HCT116 (cell line): ENCODE results near the gene COPG2. TPM values are rescaled to one million over a fixed set of nuclear protein-coding genes. Genes with fewer than 3 reads are reported as not detected.

Experiments used
- ATAC-seq: fragments of 200-7000 bp; cut with Tn5 transposase; 2 replicates; pipeline ENCODE4 v1.9.1; 2020; ENCODE audit warnings: mild to moderate bottlenecking, moderate library complexity
- BruUV-seq: library from RNA; stranded (reverse); fragments of 400-500 nt; replicated peaks from 2 replicates; lab custom pipeline; 2021; lab: Mats Ljungman, UMichigan
- CTCF ChIA-PET: fragments of 300-600 bp; sonication (Branson Sonifier 250); formaldehyde crosslinking; loops from one replicate; lab custom pipeline; 2021; ENCODE audit warnings: antibody characterized with exemption; lab: Charles Lee
- POLR2A ChIA-PET: fragments of 300-600, 350-600 bp; sonication (Branson Sonifier 250); formaldehyde crosslinking; loops from one replicate; lab custom pipeline; 2021; ENCODE audit warnings: antibody characterized with exemption; lab: Charles Lee
- RAD21 ChIA-PET, 2 experiments: fragments of 300-600 bp; sonication (Branson Sonifier 250); formaldehyde crosslinking; loops; one replicate each; lab custom pipeline; 2023; ENCODE audit warnings: low total read pairs in 2 of 2; ENCODE audit not compliant: uncharacterized antibody in 2 of 2, unreplicated experiment in 2 of 2, low non-redundant PET in 1 of 2; lab: Charles Lee
- DNase-seq: peaks from one replicate; pipeline ENCODE4 v3.0.0-alpha.2; 2010; ENCODE audit warnings: low read depth, low spot score
- H2AFZ ChIP-seq: fragments of 200-600 bp; shearing (Covaris generic), sonication (generic); 2 replicates; pipeline ENCODE4 v1.6.1; 2017; ENCODE audit warnings: low read depth, mixed run types, mixed read lengths, antibody characterized with exemption, low read length; ENCODE audit not compliant: poor library complexity, severe bottlenecking
- H3K27ac ChIP-seq: 2 replicates; pipeline ENCODE4 v1.5.1; 2012; ENCODE audit warnings: low read depth, low read length
- H3K27me3 ChIP-seq: fragments of 200-600 bp; sonication (generic); 2 replicates; pipeline ENCODE4 v1.6.1; 2016; ENCODE audit warnings: mixed run types, low read length, mixed read lengths; ENCODE audit not compliant: insufficient read depth
- H3K36me3 ChIP-seq, 2 experiments: fragments of 200-500 bp in 1 of 2; fragments of 200-600 bp in 1 of 2; sonication (Bioruptor generic) in 1 of 2; sonication (generic) in 1 of 2; 2 replicates each; pipeline versions ENCODE4 v1.5.1 to v1.6.1; 2014 to 2016; ENCODE audit warnings: low read length in 2 of 2, inconsistent platforms in 1 of 2, mixed read lengths in 1 of 2, mixed run types in 1 of 2; ENCODE audit not compliant: insufficient read depth in 2 of 2, control insufficient read depth in 1 of 2
- H3K4me1 ChIP-seq, 2 experiments: fragments of 200-600 bp in 1 of 2; sonication (generic) in 1 of 2; 2 replicates each; pipeline versions ENCODE4 v1.5.1 to v1.6.1; 2012 to 2017; ENCODE audit warnings: low read length in 2 of 2, inconsistent platforms in 1 of 2, mild to moderate bottlenecking in 1 of 2, mixed read lengths in 1 of 2, mixed run types in 1 of 2, moderate library complexity in 1 of 2; ENCODE audit not compliant: insufficient read depth in 2 of 2, control insufficient read depth in 1 of 2
- H3K4me2 ChIP-seq: fragments of 200-600 bp; sonication (generic); 2 replicates; pipeline ENCODE4 v1.6.1; 2017; ENCODE audit warnings: mixed run types, low read length, mixed read lengths
- H3K4me3 ChIP-seq, 2 experiments: fragments of 200-600 bp in 1 of 2; sonication (generic) in 1 of 2; replicated peaks in 1 of 2; 2 replicates each; pipeline ENCODE4 v1.5.1; 2011 to 2016; ENCODE audit warnings: low read length in 2 of 2, control low read depth in 1 of 2, low read depth in 1 of 2, mild to moderate bottlenecking in 1 of 2, mixed read lengths in 1 of 2, mixed run types in 1 of 2
- H3K79me2 ChIP-seq: fragments of 200-600 bp; sonication (generic); 2 replicates; pipeline ENCODE4 v1.6.1; 2017; ENCODE audit warnings: mild to moderate bottlenecking, mixed run types, low read length, moderate library complexity, mixed read lengths; ENCODE audit not compliant: insufficient read depth
- H3K9ac ChIP-seq: fragments of 200-600 bp; sonication (generic); 2 replicates; pipeline ENCODE4 v1.6.1; 2016; ENCODE audit warnings: low read length, mixed read lengths
- H3K9me2 ChIP-seq: fragments of 200-600 bp; sonication (generic), shearing (Covaris generic); 2 replicates; pipeline ENCODE4 v1.6.1; 2017; ENCODE audit warnings: mixed run types, mild to moderate bottlenecking, moderate library complexity; ENCODE audit not compliant: insufficient read depth
- H3K9me3 ChIP-seq, 2 experiments: fragments of 200-500 bp in 1 of 2; fragments of 200-600 bp in 1 of 2; sonication (Bioruptor generic) in 1 of 2; sonication (generic) in 1 of 2; 2 replicates each; pipeline ENCODE4 v1.6.1; 2014 to 2017; ENCODE audit warnings: low read length in 2 of 2, mixed read lengths in 2 of 2, inconsistent platforms in 1 of 2, low read depth in 1 of 2, mild to moderate bottlenecking in 1 of 2, mixed run types in 1 of 2, moderate library complexity in 1 of 2; ENCODE audit not compliant: control insufficient read depth in 1 of 2, insufficient read depth in 1 of 2
- H4K20me1 ChIP-seq: fragments of 200-600 bp; sonication (generic), shearing (Covaris generic); 2 replicates; pipeline ENCODE4 v1.6.1; 2017; ENCODE audit warnings: mixed run types, mild to moderate bottlenecking, moderate library complexity; ENCODE audit not compliant: insufficient read depth
- CBX3 ChIP-seq: IDR thresholded peaks from 2 replicates; pipeline ENCODE4 v1.6.1; 2012; ENCODE audit warnings: low read depth
- CEBPB ChIP-seq: IDR thresholded peaks from 2 replicates; pipeline ENCODE4 v1.6.1; 2012; ENCODE audit warnings: low read depth
- CTCF ChIP-seq, 3 experiments: fragments of 200-600 bp in 1 of 3; sonication (generic) in 1 of 3; IDR thresholded peaks in 2 of 3; conservative IDR thresholded peaks in 1 of 3; 2 replicates each; pipeline ENCODE4 v1.5.1; 2012 to 2017; ENCODE audit warnings: low read depth in 2 of 3, low read length in 2 of 3, antibody characterized with exemption in 1 of 3, borderline replicate concordance in 1 of 3, control low read depth in 1 of 3, mild to moderate bottlenecking in 1 of 3, mixed read lengths in 1 of 3, mixed run types in 1 of 3, moderate library complexity in 1 of 3; ENCODE audit not compliant: insufficient read depth in 1 of 3
- EZH2 ChIP-seq: fragments of 200-600 bp; sonication (generic); IDR thresholded peaks from 2 replicates; pipeline ENCODE4 v1.6.1; 2017; ENCODE audit warnings: antibody characterized with exemption, mixed run types
- EZH2phosphoT487 ChIP-seq: fragments of 200-600 bp; IDR thresholded peaks from 2 replicates; pipeline ENCODE4 v1.6.1; 2018; ENCODE audit warnings: antibody characterized with exemption, borderline replicate concordance
- FOSL1 ChIP-seq: IDR thresholded peaks from 2 replicates; pipeline ENCODE4 v1.6.1; 2012; ENCODE audit warnings: low read depth
- POLR2A ChIP-seq: IDR thresholded peaks from 2 replicates; pipeline ENCODE4 v1.7.0; 2011; ENCODE audit warnings: borderline replicate concordance; ENCODE audit not compliant: insufficient read depth, insufficient read length; ENCODE audit errors: extremely low read depth
- SIN3A ChIP-seq: IDR thresholded peaks from 2 replicates; pipeline ENCODE4 v1.6.1; 2012; ENCODE audit warnings: low read depth
- TCF7L2 ChIP-seq: IDR thresholded peaks from 2 replicates; pipeline ENCODE4 v1.7.0; 2011; ENCODE audit warnings: borderline replicate concordance, inconsistent platforms; ENCODE audit not compliant: insufficient read depth, insufficient read length; ENCODE audit errors: extremely low read depth
- ZNF274 ChIP-seq: fragments of 200-500 bp; sonication (Bioruptor generic); IDR thresholded peaks from 2 replicates; pipeline ENCODE4 v1.6.1; 2014; ENCODE audit warnings: mild to moderate bottlenecking, low read depth, low read length, inconsistent platforms
- intact Hi-C: fragments of 100-400 bp; cut with micrococcal nuclease; formaldehyde crosslinking; loops from 2 replicates; pipeline ENCODE4 v1.10.0; 2022
- total RNA-seq: library from RNA; stranded (reverse); gene quantifications from one replicate; pipeline ENCODE4 v1.2.1, GENCODE V29; 2021; ENCODE audit not compliant: unreplicated experiment
- TF ChIP-seq, protein P1 (sequence below): IDR thresholded peaks from 2 replicates; pipeline ENCODE4 v1.6.1; 2012
- TF ChIP-seq, protein P2 (sequence below): IDR thresholded peaks from 2 replicates; pipeline ENCODE4 v1.6.1; 2012

The COPG2 gene
- total RNA-seq, 1 experiment from 2014 or later = 31.0 TPM

DNA sequence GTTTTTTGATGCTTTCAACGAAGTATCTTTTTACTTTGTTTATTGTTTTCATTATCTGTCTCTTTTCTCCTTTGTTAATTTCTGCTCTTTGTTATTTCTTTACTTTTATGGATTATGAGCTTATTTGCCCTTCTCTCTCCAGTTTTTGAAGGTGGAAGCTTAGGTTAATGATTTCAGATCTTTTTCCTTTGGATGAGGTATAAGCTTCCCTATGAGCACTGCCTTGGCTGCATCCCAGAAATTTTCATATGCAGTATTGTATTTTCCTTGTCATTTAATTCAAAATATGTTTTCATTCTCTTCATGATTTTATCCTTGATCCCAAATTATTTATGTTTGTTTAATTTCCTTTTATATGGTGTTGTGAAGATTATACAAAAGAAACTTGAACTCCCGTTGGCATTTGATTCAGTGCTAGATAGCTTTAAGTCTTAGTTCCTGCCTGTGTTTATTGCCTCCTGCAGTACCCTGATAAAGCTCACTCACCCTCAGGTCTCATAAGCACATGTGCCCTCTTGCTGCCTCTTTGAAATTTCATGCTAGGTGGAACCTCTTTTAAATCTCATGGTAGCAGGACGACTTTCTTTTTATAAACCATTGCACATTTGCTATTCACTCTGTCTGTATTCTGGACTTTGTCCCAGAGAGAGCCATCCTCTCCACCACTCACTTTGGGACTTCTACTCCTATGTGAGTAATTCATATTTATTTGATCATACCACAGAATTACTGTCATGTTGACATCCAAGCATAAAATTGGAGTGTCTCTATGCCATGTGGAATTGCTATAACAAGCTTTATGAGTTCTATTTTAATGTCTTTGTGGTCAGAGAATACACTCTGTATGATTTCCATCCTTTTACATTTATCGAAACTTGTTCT lies 204.8 kb downstream of the COPG2 start:
- no peak for ATAC-seq
- CTCF ChIA-PET = no interaction called here
- POLR2A ChIA-PET = no interaction called here
- no peaks in the 10 kb centered on the region for H3K4me1 ChIP-seq
- H3K27ac ChIP-seq = no peak overlapping the region
- no peaks in the 10 kb centered on the region for H3K79me2 ChIP-seq
- RAD21 ChIA-PET = no interaction called here
- no peak overlapping the region for H2AFZ ChIP-seq
- intact Hi-C loops = no loop called here
- no peaks in the 10 kb centered on the region for H3K9me3 ChIP-seq
- no peaks in the 10 kb centered on the region for H3K9me2 ChIP-seq
- DNase-seq = no peak
- no peaks in the 10 kb centered on the region for H4K20me1 ChIP-seq
- TF ChIP-seq, protein P1, sequence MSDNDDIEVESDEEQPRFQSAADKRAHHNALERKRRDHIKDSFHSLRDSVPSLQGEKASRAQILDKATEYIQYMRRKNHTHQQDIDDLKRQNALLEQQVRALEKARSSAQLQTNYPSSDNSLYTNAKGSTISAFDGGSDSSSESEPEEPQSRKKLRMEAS = no peak
- TF ChIP-seq EZH2phosphoT487 (no peak), SIN3A (no peak), POLR2A (no peak), EZH2 (no peak), TCF7L2 (no peak), CBX3 (no peak), ZNF274 (no peak), CTCF (IDR thresholded peaks at IDR 0.05 in 2 of 3, conservative IDR thresholded peaks at IDR 0.05 in 1 of 3; ENCODE audit: borderline replicate concordance in 1 of 3, insufficient read depth in 1 of 3, low read depth in 2 of 3, low read length in 2 of 3) (no peak), FOSL1 (no peak), CEBPB (no peak)
- TF ChIP-seq, protein P2, sequence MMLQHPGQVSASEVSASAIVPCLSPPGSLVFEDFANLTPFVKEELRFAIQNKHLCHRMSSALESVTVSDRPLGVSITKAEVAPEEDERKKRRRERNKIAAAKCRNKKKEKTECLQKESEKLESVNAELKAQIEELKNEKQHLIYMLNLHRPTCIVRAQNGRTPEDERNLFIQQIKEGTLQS = no peak
- no peaks in the 10 kb centered on the region for H3K27me3 ChIP-seq
- BruUV-seq = no TSS peak
- no peak overlapping the region for H3K4me3 ChIP-seq
- no peak overlapping the region for H3K4me2 ChIP-seq
- no peak overlapping the region for H3K9ac ChIP-seq
- H3K36me3 ChIP-seq = no peaks in the 10 kb centered on the region
